ENCODE data around the gene OR4C5. TPM values are rescaled to one million over a fixed set of nuclear protein-coding genes. Genes with fewer than 3 reads are reported as not detected.

The OR4C5 gene
- total RNA-seq (2022; extraction: Qiagen RNA extraction), result not detected in 5 replicates

GRCh38 chr11:48366365-48366764 is at the start of gene OR4C5:
TSS of gene OR4C5 (minus strand) at chr11:48366465. CDS start at chr11:48366465, 0 bp downstream.

GRCh38 chr11:48324620-48325019 is 41.6 kb downstream of the OR4C5 start, which contains the start of gene OR4C3:
TSS of gene OR4C3 (plus strand) at chr11:48324920. CDS start at chr11:48325022, 102 bp downstream.

Other genes with a start within 250 kb of the OR4C5 start
- not detected in 5 replicates for gene OR4B1, start 149.7 kb downstream of the OR4C5 start, total RNA-seq (2022; extraction: Qiagen RNA extraction)
- not detected in 5 replicates for gene OR4X2, start 121.4 kb downstream of the OR4C5 start, total RNA-seq (2022; extraction: Qiagen RNA extraction)
- gene OR4X1, start 102.6 kb downstream of the OR4C5 start, total RNA-seq (2022; extraction: Qiagen RNA extraction), result not detected in 5 replicates
- not detected in 5 replicates for gene OR4S1, start 60.2 kb downstream of the OR4C5 start, total RNA-seq (2022; extraction: Qiagen RNA extraction)
- not detected in 5 replicates for gene OR4C3, start 41.5 kb downstream of the OR4C5 start, total RNA-seq (2022; extraction: Qiagen RNA extraction)
- not detected in 5 replicates for gene OR4A47, start 122.3 kb upstream of the OR4C5 start, total RNA-seq (2022; extraction: Qiagen RNA extraction)